NCI-H345 (cell line): ENCODE data around the gene ZNF71.
"Not testable (repeated sequence)": the region's sequence is repeated elsewhere in the genome, so short reads cannot be mapped to it uniquely, and the experiment has no call there.

ENCODE experiments used
- DNase-seq: peaks from one replicate; lab custom pipeline; 2025; lab: John Stamatoyannopoulos, UW

Gene ZNF71

GRCh38 chr19:56622374-56622773, 27.3 kb downstream of the ZNF71 start:
- no peak for DNase-seq

GRCh38 chr19:56623006-56623405, 27.9 kb downstream of the ZNF71 start:
- DNase-seq = no peak

GRCh38 chr19:56625708-56626107, 30.6 kb downstream of the ZNF71 start:
- DNase-seq = no peak

GRCh38 chr19:56633021-56633420, 37.9 kb downstream of the ZNF71 start:
- DNase-seq = no peak

GRCh38 chr19:56637976-56638555, 43.0 kb downstream of the ZNF71 start:
- DNase-seq = no peak

GRCh38 chr19:56639217-56639616, 44.1 kb downstream of the ZNF71 start:
- DNase-seq = no peak

GRCh38 chr19:56642711-56643459, 47.8 kb downstream of the ZNF71 start, which contains the start of gene SMIM17:
TSS of gene SMIM17 (plus strand) at chr19:56643159. CDS start at chr19:56645668, 2,509 bp downstream.
- no peak for DNase-seq

GRCh38 chr19:56643460-56643955, 48.4 kb downstream of the ZNF71 start:
- no peak for DNase-seq

- DNase-seq = no peak
These were observed 59.0 kb downstream of the ZNF71 start for GRCh38 chr19:56654151-56654550.

GRCh38 chr19:56660381-56661107, 65.4 kb downstream of the ZNF71 start:
- no peak for DNase-seq

GRCh38 chr19:56661248-56661647, 66.1 kb downstream of the ZNF71 start:
- DNase-seq = no peak

- DNase-seq = no peak
These were observed 68.9 kb downstream of the ZNF71 start for GRCh38 chr19:56663931-56664500.

- DNase-seq = no peak
These were observed 69.4 kb downstream of the ZNF71 start for GRCh38 chr19:56664511-56664910.

GRCh38 chr19:56667311-56667870, 72.3 kb downstream of the ZNF71 start:
- DNase-seq = no peak

- DNase-seq = no peak
These were observed 73.6 kb downstream of the ZNF71 start for GRCh38 chr19:56668676-56669075.

GRCh38 chr19:56670401-56670960, 75.4 kb downstream of the ZNF71 start:
- DNase-seq = no peak

GRCh38 chr19:56670961-56671612, 76.0 kb downstream of the ZNF71 start:
- DNase-seq = no peak

GRCh38 chr19:56671613-56671994, 76.5 kb downstream of the ZNF71 start, which contains the start of gene ZNF835:
TSS of gene ZNF835 (minus strand) at chr19:56671757. CDS start at chr19:56665198, 6,559 bp downstream.
- DNase-seq = no peak

GRCh38 chr19:56672610-56673009, 77.5 kb downstream of the ZNF71 start:
- not testable (repeated sequence) for DNase-seq
